ENCODE data around the gene RARB. TPM values are rescaled to one million over a fixed set of nuclear protein-coding genes. Genes with fewer than 3 reads are reported as not detected.
A peak's percentile ranks its signal among the peaks of the same experiment; 100 is the strongest.

Gene RARB
- total RNA-seq, 1 experiment from 2014 or later, result not detected

DNA sequence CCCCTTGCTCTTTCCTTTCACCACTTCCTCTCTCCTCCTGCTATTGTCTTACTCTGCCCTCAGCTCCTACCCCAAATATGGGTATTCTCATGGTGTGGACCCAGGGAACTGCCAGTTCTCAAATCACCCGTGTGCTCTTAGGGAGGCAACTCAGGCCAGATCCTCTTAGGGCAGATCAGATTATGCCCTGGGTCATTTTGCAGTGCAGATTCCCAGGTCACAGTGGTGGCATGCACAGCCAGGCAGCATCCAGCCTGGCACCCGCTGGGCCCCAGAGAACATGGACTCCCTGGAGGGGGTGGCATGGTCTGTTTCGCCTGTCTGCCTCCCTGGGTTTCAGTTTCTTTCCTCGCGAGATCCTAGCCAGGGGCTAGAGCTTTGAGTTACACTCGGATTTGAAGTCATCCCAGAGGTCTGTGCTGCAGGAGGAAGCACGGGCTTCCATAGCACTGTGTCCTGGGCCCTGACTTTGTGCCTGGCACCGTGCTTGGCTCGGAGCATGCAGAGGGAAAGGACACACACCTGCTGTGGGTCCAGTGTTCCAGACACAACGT lies 140.5 kb downstream of the RARB start:
- Mint-ChIP-seq H3K4me1 (ENCODE audit: insufficient read depth, unreplicated experiment) (peaks cover 6% of the 10 kb centered on the region), H3K9me3 (ENCODE audit: unreplicated experiment) (no peaks in the 10 kb centered on the region), H3K4me3 (ENCODE audit: unreplicated experiment) (no peak overlapping the region), H3K36me3 (ENCODE audit: insufficient read depth, unreplicated experiment) (no peaks in the 10 kb centered on the region), H3K27ac (ENCODE audit: low read depth, unreplicated experiment) (no peak overlapping the region), H3K27me3 (ENCODE audit: insufficient read depth, unreplicated experiment) (no peaks in the 10 kb centered on the region)
- BruUV-seq (replicated peaks), result no TSS peak
- TF ChIP-seq, protein P1, sequence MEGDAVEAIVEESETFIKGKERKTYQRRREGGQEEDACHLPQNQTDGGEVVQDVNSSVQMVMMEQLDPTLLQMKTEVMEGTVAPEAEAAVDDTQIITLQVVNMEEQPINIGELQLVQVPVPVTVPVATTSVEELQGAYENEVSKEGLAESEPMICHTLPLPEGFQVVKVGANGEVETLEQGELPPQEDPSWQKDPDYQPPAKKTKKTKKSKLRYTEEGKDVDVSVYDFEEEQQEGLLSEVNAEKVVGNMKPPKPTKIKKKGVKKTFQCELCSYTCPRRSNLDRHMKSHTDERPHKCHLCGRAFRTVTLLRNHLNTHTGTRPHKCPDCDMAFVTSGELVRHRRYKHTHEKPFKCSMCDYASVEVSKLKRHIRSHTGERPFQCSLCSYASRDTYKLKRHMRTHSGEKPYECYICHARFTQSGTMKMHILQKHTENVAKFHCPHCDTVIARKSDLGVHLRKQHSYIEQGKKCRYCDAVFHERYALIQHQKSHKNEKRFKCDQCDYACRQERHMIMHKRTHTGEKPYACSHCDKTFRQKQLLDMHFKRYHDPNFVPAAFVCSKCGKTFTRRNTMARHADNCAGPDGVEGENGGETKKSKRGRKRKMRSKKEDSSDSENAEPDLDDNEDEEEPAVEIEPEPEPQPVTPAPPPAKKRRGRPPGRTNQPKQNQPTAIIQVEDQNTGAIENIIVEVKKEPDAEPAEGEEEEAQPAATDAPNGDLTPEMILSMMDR (IDR thresholded peaks at IDR 0.05; ENCODE audit: unreplicated experiment), result no peak
- ChIA-PET POLR2A (interaction anchor here (0.6 kb wide), 1 partner anchor 623 kb away, joined by 3 read pairs; no protein-coding TSS in a partner anchor), CTCF (interaction anchor here (0.7 to 1.2 kb wide), 3 partner anchors 8 to 795 kb away, joined by 3 to 5 read pairs (median 4); no protein-coding TSS in a partner anchor)
- intact Hi-C loops (cut with micrococcal nuclease), result no loop called here
- no peak for DNase-seq (ENCODE audit: unreplicated experiment)

DNA sequence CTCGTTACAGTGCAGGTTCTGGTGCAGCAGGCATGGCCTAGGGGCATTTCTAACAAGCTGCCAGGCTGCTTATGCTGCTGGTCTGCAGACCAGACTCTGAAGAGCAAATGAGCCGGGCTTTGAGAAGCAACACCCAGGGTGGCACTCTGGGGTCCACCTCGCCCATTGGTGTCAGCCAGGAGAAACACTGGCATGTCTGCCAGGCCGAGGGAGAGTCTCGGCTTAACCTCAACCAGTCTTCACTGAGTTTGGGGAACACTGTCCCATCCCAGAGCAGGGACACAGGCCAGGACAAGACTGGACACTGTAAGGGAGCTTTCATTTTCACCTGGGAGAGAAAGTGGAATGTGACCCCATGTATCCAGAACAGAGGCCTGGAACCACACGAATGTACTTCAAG lies 143.2 kb downstream of the RARB start:
- H3K4me3 Mint-ChIP-seq (ENCODE audit: unreplicated experiment), result no peak overlapping the region
- no peaks in the 10 kb centered on the region for H3K36me3 Mint-ChIP-seq (ENCODE audit: insufficient read depth, unreplicated experiment)
- CTCF ChIA-PET, result interaction anchor here (0.6 to 1.1 kb wide), 3 partner anchors 20 to 798 kb away, joined by 3 to 4 read pairs (median 3); no protein-coding TSS in a partner anchor
- POLR2A ChIA-PET, result no interaction called here
- DNase-seq (ENCODE audit: unreplicated experiment), result no peak
- no TSS peak for BruUV-seq (replicated peaks)
- no peak overlapping the region for H3K27ac Mint-ChIP-seq (ENCODE audit: low read depth, unreplicated experiment)
- peaks cover 14% of the 10 kb centered on the region for H3K27me3 Mint-ChIP-seq (ENCODE audit: insufficient read depth, unreplicated experiment)
- no peaks in the 10 kb centered on the region for H3K9me3 Mint-ChIP-seq (ENCODE audit: unreplicated experiment)
- TF ChIP-seq, protein P1 (IDR thresholded peaks at IDR 0.05; ENCODE audit: unreplicated experiment), result no peak
- peaks cover 8% of the 10 kb centered on the region for H3K4me1 Mint-ChIP-seq (ENCODE audit: insufficient read depth, unreplicated experiment)
- intact Hi-C loops (cut with micrococcal nuclease), result no loop called here

DNA sequence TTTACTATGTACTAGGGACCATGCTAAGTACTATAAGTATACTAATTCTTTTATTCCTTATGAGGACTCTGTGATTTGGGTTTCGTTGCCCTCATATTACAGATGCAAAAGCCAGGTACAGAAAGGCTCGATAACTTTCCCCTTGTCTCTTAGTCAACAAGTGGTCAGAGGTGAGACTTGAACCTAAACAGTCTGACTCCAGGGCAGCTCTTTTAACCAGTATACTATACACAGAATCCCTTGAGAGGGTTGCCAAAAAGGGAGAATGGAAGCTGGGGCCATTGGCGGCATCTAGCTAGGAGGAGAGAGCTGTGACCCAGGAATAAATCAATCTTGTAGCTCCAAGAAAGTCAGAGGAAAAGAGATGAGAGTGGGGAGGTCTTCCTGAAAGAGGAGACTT lies 144.3 kb downstream of the RARB start:
- H3K4me3 Mint-ChIP-seq (ENCODE audit: unreplicated experiment), result no peak overlapping the region
- no TSS peak for BruUV-seq (replicated peaks)
- CTCF ChIA-PET, result interaction anchor here (1.1 to 1.3 kb wide), 2 partner anchors 19 to 20 kb away, joined by 3 read pairs; no protein-coding TSS in a partner anchor
- POLR2A ChIA-PET, result interaction anchor here (0.7 kb wide), 1 partner anchor 9 kb away, joined by 4 read pairs; no protein-coding TSS in a partner anchor
- TF ChIP-seq, protein P1 (IDR thresholded peaks at IDR 0.05; ENCODE audit: unreplicated experiment), result no peak
- H3K27me3 Mint-ChIP-seq (ENCODE audit: insufficient read depth, unreplicated experiment), result peaks cover 24% of the 10 kb centered on the region
- peaks cover 8% of the 10 kb centered on the region for H3K4me1 Mint-ChIP-seq (ENCODE audit: insufficient read depth, unreplicated experiment)
- no peak overlapping the region for H3K27ac Mint-ChIP-seq (ENCODE audit: low read depth, unreplicated experiment)
- H3K36me3 Mint-ChIP-seq (ENCODE audit: insufficient read depth, unreplicated experiment), result no peaks in the 10 kb centered on the region
- no peak for DNase-seq (ENCODE audit: unreplicated experiment)
- no peaks in the 10 kb centered on the region for H3K9me3 Mint-ChIP-seq (ENCODE audit: unreplicated experiment)
- intact Hi-C loops (cut with micrococcal nuclease), result no loop called here

DNA sequence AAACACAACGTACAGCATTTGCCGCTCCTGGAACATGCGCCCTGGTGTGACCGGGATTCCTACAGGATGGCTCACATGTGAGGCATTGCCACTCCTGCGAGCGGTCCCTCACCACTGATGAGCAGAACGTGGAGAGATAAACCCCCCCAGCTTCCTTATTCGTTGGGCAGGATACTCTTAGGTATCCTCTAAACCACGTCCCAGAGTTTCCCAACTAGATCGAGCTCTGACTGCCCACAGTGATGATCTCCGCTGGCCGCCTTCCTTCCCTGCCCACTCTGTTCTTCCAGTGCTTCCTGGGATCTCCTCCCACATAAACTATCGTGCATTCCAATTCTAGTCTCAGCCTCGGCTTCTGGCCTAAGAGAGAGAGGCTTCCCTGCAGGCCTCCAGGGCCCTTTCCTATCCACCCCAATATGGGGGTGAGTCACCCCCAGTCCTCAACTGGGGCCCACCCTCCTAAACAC lies 144.9 kb downstream of the RARB start:
- BruUV-seq (replicated peaks), result no TSS peak
- Mint-ChIP-seq H3K4me3 (ENCODE audit: unreplicated experiment) (no peak overlapping the region), H3K27me3 (ENCODE audit: insufficient read depth, unreplicated experiment) (peaks cover 30% of the 10 kb centered on the region), H3K36me3 (ENCODE audit: insufficient read depth, unreplicated experiment) (no peaks in the 10 kb centered on the region), H3K9me3 (ENCODE audit: unreplicated experiment) (no peaks in the 10 kb centered on the region), H3K4me1 (ENCODE audit: insufficient read depth, unreplicated experiment) (peaks cover 8% of the 10 kb centered on the region), H3K27ac (ENCODE audit: low read depth, unreplicated experiment) (no peak overlapping the region)
- intact Hi-C loops (cut with micrococcal nuclease), result no loop called here
- ChIA-PET POLR2A (interaction anchor here (0.7 kb wide), 1 partner anchor 9 kb away, joined by 4 read pairs; no protein-coding TSS in a partner anchor), CTCF (interaction anchor here (0.6 to 1.3 kb wide), 2 partner anchors 20 to 327 kb away, joined by 3 to 4 read pairs; no protein-coding TSS in a partner anchor)
- TF ChIP-seq, protein P1 (IDR thresholded peaks at IDR 0.05; ENCODE audit: unreplicated experiment), result no peak
- DNase-seq (ENCODE audit: unreplicated experiment), result peak; percentile 37
